Mucosa of stomach (tissue), 1 donor: Measurements from ENCODE around the gene GDPD4.

Experiments used
- H3K27me3 ChIP-seq: one replicate; pipeline ENCODE4 v1.7.0; 2013; ENCODE audit warnings: mild to moderate bottlenecking, low read length; ENCODE audit not compliant: control insufficient read depth, insufficient read depth
- H3K36me3 ChIP-seq: one replicate; pipeline ENCODE4 v1.7.0; 2013; ENCODE audit warnings: low read length; ENCODE audit not compliant: control insufficient read depth, insufficient read depth
- H3K4me1 ChIP-seq: one replicate; pipeline ENCODE4 v1.7.0; 2013; ENCODE audit warnings: mild to moderate bottlenecking, low read length; ENCODE audit not compliant: control insufficient read depth, insufficient read depth
- H3K4me3 ChIP-seq: one replicate; pipeline ENCODE4 v1.7.0; 2013; ENCODE audit warnings: low read length
- H3K9ac ChIP-seq: one replicate; pipeline ENCODE4 v1.7.0; 2013; ENCODE audit warnings: mild to moderate bottlenecking, low read length, moderate library complexity
- H3K9me3 ChIP-seq: one replicate; pipeline ENCODE4 v1.7.0; 2013; ENCODE audit warnings: mild to moderate bottlenecking, low read length, moderate library complexity; ENCODE audit not compliant: control insufficient read depth
- donor health status: Pancreatic carcinoma.

Gene GDPD4

GRCh38 chr11:77230878-77231605, 70.4 kb downstream of the GDPD4 start:
- Histone ChIP-seq H3K4me3 (no peak overlapping the region), H3K36me3 (no peaks in the 10 kb centered on the region), H3K4me1 (no peaks in the 10 kb centered on the region), H3K9me3 (no peaks in the 10 kb centered on the region), H3K9ac (no peak overlapping the region), H3K27me3 (no peaks in the 10 kb centered on the region)

GRCh38 chr11:77223797-77224196, 77.7 kb downstream of the GDPD4 start:
- H3K4me1 ChIP-seq = peaks cover 13% of the 10 kb centered on the region
- no peaks in the 10 kb centered on the region for H3K9me3 ChIP-seq
- H3K36me3 ChIP-seq = no peaks in the 10 kb centered on the region
- H3K27me3 ChIP-seq = no peaks in the 10 kb centered on the region
- H3K9ac ChIP-seq = no peak overlapping the region
- no peak overlapping the region for H3K4me3 ChIP-seq

DNA sequence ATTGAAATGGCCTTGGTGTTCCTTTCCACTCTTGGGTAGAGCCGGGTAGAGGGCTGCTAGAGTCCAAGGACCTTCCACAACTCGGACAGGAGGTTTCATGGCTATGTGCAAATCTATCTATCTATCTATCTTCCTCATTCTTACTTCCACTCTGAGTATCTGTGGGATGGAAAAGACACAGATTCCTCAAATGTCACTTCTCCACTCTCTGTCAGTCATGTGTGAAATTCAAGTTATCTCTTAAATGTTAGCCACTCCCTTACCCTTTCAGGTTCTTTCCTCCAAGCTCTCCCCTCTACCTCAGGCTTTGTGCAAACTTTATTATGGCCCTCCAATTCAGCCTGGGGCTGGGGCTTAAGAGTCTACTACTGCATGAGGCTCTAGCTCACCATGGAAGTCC, 84.3 kb downstream of the GDPD4 start:
- Histone ChIP-seq H3K9ac (no peak overlapping the region), H3K36me3 (no peaks in the 10 kb centered on the region), H3K4me3 (no peak overlapping the region), H3K4me1 (no peaks in the 10 kb centered on the region), H3K9me3 (no peaks in the 10 kb centered on the region), H3K27me3 (no peaks in the 10 kb centered on the region)

- Histone ChIP-seq H3K4me1 (no peaks in the 10 kb centered on the region), H3K9me3 (no peaks in the 10 kb centered on the region), H3K27me3 (no peaks in the 10 kb centered on the region), H3K36me3 (no peaks in the 10 kb centered on the region), H3K9ac (no peak overlapping the region), H3K4me3 (no peak overlapping the region)
These were observed 86.4 kb downstream of the GDPD4 start for GRCh38 chr11:77215106-77215505.

DNA sequence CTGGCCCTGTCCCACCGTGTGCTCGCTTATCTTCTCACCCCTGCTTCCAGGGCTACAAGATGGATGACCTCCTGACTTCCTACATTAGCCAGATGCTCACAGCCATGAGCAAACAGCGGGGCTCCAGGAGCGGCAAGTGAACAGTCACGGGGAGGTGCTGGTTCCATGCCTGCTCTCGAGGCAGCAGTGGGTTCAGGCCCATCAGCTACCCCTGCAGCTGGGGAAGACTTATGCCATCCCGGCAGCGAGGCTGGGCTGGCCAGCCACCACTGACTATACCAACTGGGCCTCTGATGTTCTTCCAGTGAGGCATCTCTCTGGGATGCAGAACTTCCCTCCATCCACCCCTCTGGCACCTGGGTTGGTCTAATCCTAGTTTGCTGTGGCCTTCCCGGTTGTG, 86.9 kb downstream of the GDPD4 start:
- Histone ChIP-seq H3K4me3 (no peak overlapping the region), H3K4me1 (no peaks in the 10 kb centered on the region), H3K9me3 (no peaks in the 10 kb centered on the region), H3K27me3 (no peaks in the 10 kb centered on the region), H3K36me3 (no peaks in the 10 kb centered on the region), H3K9ac (no peak overlapping the region)

DNA sequence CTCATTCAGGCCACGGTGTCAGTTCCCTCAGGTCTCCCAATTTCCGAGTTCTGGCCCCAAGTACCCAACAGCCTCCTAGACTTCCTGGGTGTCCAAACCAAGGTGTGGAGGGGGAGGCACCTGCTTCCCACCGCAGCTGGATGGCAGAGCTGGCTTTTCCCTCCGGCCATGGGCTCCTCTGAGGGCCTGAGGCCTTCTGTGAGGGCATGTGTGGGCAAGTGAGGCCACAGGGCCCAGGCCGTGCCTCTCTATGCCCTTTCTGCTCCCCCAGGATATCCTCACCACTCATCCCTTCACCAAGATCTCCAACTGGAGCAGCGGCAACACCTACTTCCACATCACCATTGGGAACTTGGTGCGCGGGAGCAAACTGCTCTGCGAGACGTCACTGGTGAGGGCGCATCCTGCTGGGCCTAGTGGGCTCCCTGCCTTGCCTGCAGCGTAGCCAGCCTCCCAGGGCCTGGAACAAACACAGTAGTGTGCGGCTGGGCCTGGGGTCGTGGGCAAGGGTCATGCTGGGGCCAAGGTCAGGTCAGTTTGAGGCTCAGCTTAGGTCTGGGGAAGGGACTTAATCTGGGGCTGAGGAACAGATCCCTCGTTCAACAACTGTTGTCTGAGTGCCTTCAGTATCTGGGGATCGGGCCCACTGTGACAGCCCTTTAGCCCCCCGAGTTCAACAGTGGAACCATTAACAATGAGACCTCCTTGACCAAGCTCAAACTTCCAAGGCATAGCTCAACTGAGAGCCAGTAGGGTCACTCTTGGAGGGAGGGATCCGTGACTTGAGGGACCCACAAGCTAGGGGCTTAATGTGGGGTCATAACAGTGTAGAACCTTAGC, 87.7 kb downstream of the GDPD4 start:
- H3K9me3 ChIP-seq = no peaks in the 10 kb centered on the region
- no peaks in the 10 kb centered on the region for H3K4me1 ChIP-seq
- H3K36me3 ChIP-seq = no peaks in the 10 kb centered on the region
- H3K27me3 ChIP-seq = no peaks in the 10 kb centered on the region
- no peak overlapping the region for H3K9ac ChIP-seq
- no peak overlapping the region for H3K4me3 ChIP-seq

DNA sequence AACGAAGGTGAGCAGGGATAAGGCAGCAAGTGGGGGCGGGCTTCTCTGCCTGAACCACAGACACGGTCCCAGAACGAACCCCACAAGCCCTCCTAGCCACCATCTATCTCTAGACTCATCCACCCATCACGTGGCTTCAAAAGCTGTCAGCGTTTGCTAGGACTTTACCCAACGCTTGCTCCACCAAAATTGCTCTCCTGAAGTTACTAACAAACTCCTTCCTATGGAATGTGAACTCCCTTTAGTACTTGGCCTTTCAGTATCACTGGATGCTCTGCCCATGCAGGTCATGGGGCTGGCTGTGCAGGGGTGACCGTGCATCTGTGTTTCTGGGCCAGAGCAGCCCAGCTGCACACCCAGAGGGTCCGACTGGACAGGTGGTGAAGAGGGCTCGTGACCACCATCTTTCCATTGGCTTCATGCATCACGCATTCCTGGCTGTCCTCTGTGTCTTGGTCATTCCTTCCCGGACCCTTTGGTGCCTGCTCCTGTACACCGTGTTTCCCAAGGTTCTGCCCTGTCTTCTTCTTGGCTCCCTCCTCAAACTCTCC, 88.4 kb downstream of the GDPD4 start:
- no peak overlapping the region for H3K4me3 ChIP-seq
- H3K27me3 ChIP-seq = no peaks in the 10 kb centered on the region
- no peaks in the 10 kb centered on the region for H3K36me3 ChIP-seq
- H3K4me1 ChIP-seq = no peaks in the 10 kb centered on the region
- H3K9me3 ChIP-seq = no peaks in the 10 kb centered on the region
- no peak overlapping the region for H3K9ac ChIP-seq

GRCh38 chr11:77212314-77213007, 89.0 kb downstream of the GDPD4 start:
- H3K27me3 ChIP-seq = no peaks in the 10 kb centered on the region
- H3K9me3 ChIP-seq = no peaks in the 10 kb centered on the region
- H3K4me1 ChIP-seq = no peaks in the 10 kb centered on the region
- no peak overlapping the region for H3K9ac ChIP-seq
- H3K36me3 ChIP-seq = no peaks in the 10 kb centered on the region
- no peak overlapping the region for H3K4me3 ChIP-seq

DNA sequence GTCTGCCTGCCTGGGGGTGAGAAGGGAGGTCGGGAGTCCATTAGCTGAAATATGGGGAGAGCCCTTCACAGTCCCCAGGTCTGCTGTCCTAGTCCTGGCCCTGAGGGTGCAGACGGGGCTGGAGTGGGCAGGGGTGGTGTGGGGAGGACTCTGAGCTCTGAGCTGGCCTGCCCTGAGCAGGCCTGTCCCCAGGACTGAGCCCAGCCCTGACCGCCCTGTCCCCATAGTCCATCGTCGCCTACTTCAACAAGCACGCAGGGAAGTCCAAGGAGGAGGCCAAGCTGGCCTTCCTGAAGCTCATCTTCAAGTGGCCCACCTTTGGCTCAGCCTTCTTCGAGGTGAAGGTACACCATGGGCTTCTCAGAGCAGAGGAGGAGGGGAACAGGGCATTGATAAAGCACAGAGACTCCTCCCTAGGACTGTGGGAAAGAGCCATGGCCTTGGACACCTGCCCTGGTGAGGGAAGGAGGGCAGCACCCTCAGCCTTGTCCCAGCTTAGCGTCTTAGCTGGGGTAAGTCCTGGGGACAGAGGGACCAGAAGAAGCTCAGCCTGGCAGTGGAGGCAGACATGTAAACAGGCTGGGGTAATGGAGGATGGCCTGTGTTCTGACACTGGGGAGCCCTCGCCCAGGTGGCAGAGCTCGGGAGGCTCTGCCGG, 89.8 kb downstream of the GDPD4 start:
- H3K4me1 ChIP-seq = no peaks in the 10 kb centered on the region
- no peaks in the 10 kb centered on the region for H3K27me3 ChIP-seq
- no peaks in the 10 kb centered on the region for H3K9me3 ChIP-seq
- no peak overlapping the region for H3K4me3 ChIP-seq
- H3K36me3 ChIP-seq = no peaks in the 10 kb centered on the region
- H3K9ac ChIP-seq = no peak overlapping the region

- no peak overlapping the region for H3K4me3 ChIP-seq
- H3K9ac ChIP-seq = no peak overlapping the region
- no peaks in the 10 kb centered on the region for H3K27me3 ChIP-seq
- no peaks in the 10 kb centered on the region for H3K4me1 ChIP-seq
- H3K9me3 ChIP-seq = no peaks in the 10 kb centered on the region
- H3K36me3 ChIP-seq = no peaks in the 10 kb centered on the region
These were observed 90.4 kb downstream of the GDPD4 start for GRCh38 chr11:77211040-77211451.

DNA sequence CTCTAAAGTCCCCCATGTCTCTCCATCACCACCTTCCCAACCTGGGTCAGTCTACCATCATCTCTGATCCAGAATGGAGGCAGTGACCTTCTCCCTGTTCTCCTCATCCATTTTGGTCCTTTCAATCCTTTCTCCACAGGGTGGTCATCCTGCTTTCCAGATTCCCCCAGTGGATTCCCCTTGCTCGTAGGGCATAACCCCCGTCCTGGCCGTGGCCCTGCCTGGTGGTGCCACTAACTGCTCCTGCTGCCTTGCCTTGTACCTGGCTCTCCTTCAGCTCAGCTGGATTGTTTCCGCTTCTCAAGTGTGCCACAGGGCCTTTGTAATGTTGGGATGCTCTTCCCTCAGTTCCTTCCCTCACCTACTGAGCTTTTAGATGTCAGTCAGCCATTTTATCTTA, 91.8 kb downstream of the GDPD4 start:
- Histone ChIP-seq H3K27me3 (no peaks in the 10 kb centered on the region), H3K9me3 (no peaks in the 10 kb centered on the region), H3K4me1 (no peaks in the 10 kb centered on the region), H3K9ac (no peak overlapping the region), H3K4me3 (no peak overlapping the region), H3K36me3 (no peaks in the 10 kb centered on the region)
